GM23248 (cell line): ENCODE measurements around the gene SPATA6. TPM values are rescaled to one million over a fixed set of nuclear protein-coding genes. Genes with fewer than 3 reads are reported as not detected.
"Not testable (repeated sequence)": the region's sequence is repeated elsewhere in the genome, so short reads cannot be mapped to it uniquely, and the experiment has no call there.

ENCODE experiments used
- DNase-seq: peaks from one replicate; pipeline ENCODE4 v3.0.0-alpha.2; 2015
- H2AFZ ChIP-seq: fragments of 200-600 bp; sonication (generic); 2 replicates; pipeline ENCODE4 v1.6.1; 2016; ENCODE audit warnings: antibody characterized with exemption
- H3F3A ChIP-seq: fragments of 200-600 bp; sonication (generic); 2 replicates; pipeline ENCODE4 v1.6.1; 2016; ENCODE audit warnings: mild to moderate bottlenecking, antibody characterized with exemption, mixed run types; ENCODE audit not compliant: insufficient read depth
- H3K27ac ChIP-seq: fragments of 200-600 bp; sonication (generic); 2 replicates; pipeline ENCODE4 v1.5.1; 2016; ENCODE audit warnings: mild to moderate bottlenecking
- H3K27me3 ChIP-seq: fragments of 200-600 bp; sonication (generic); replicated peaks from 2 replicates; pipeline ENCODE4 v1.6.1; 2016; ENCODE audit warnings: mild to moderate bottlenecking; ENCODE audit not compliant: insufficient read depth
- H3K36me3 ChIP-seq: fragments of 200-600 bp; sonication (generic); 2 replicates; pipeline ENCODE4 v1.6.1; 2016; ENCODE audit warnings: low read depth, mild to moderate bottlenecking
- H3K4me1 ChIP-seq: fragments of 200-600 bp; sonication (generic); 2 replicates; pipeline ENCODE4 v1.6.1; 2016; ENCODE audit warnings: mild to moderate bottlenecking; ENCODE audit not compliant: insufficient read depth
- H3K4me2 ChIP-seq: fragments of 200-600 bp; sonication (generic); one replicate; pipeline ENCODE4 v1.6.1; 2016; ENCODE audit warnings: mild to moderate bottlenecking; ENCODE audit not compliant: unreplicated experiment
- H3K4me3 ChIP-seq: fragments of 200-600 bp; sonication (generic); 2 replicates; pipeline ENCODE4 v1.5.1; 2016; ENCODE audit warnings: mild to moderate bottlenecking
- H3K79me2 ChIP-seq: fragments of 200-600 bp; sonication (generic); 2 replicates; pipeline ENCODE4 v1.6.1; 2016; ENCODE audit warnings: mild to moderate bottlenecking; ENCODE audit not compliant: insufficient read depth
- H3K9ac ChIP-seq: fragments of 200-600 bp; sonication (generic); 2 replicates; pipeline ENCODE4 v1.6.1; 2016; ENCODE audit warnings: mild to moderate bottlenecking
- H3K9me2 ChIP-seq: fragments of 200-600 bp; sonication (generic); 2 replicates; pipeline ENCODE4 v1.6.1; 2016; ENCODE audit warnings: mixed run types, mild to moderate bottlenecking, moderate library complexity; ENCODE audit not compliant: insufficient read depth
- H3K9me3 ChIP-seq: fragments of 200-600 bp; sonication (generic); one replicate; pipeline ENCODE4 v1.6.1; 2017; ENCODE audit warnings: low read depth
- H4K20me1 ChIP-seq: fragments of 200-600 bp; sonication (generic); 2 replicates; pipeline ENCODE4 v1.6.0; 2016; ENCODE audit not compliant: insufficient read depth
- EZH2 ChIP-seq: fragments of 200-600 bp; sonication (generic); IDR thresholded peaks from 2 replicates; pipeline ENCODE4 v1.6.1; 2018; ENCODE audit warnings: antibody characterized with exemption, mild to moderate bottlenecking; ENCODE audit not compliant: insufficient read depth, poor library complexity, severe bottlenecking
- EZH2phosphoT487 ChIP-seq: fragments of 200-600 bp; sonication (generic); IDR thresholded peaks from 2 replicates; pipeline ENCODE4 v1.6.1; 2018; ENCODE audit warnings: antibody characterized with exemption, moderate library complexity, mild to moderate bottlenecking, low read depth; ENCODE audit not compliant: insufficient read depth
- WGBS, 2 experiments: methylation state at CpG; one replicate each; pipeline ENCODE4 v1.1.6; 2015 to 2017; ENCODE audit warnings: low lambda C conversion rate in 2 of 2, low coverage in 1 of 2; ENCODE audit errors: missing lambda C conversion rate in 2 of 2; 5-methylcytosine and 5-hydroxymethylcytosine counted together
- in situ Hi-C: fragments of 300-500 bp; cut with MboI; formaldehyde crosslinking; loops from 2 replicates; pipeline ENCODE4 v1.15.0; 2020
- polyA plus RNA-seq: library from polyadenylated mRNA; unstranded; fragments of >200 nt; fragmentation: Nextera tagmentation; extraction: Ambion mirVana; gene quantifications from 2 replicates; pipeline ENCODE4 v1.2.1, GENCODE V29; 2016
- total RNA-seq: library from RNA; depleted of rRNA; stranded (reverse); fragments of >200 nt; shearing (Covaris generic); gene quantifications from 2 replicates; pipeline ENCODE4 v1.2.3, GENCODE V29; 2014

The SPATA6 gene
- total and polyA plus RNA-seq, 2 experiments from 2014 or later = 1.4 to 5.1 TPM

DNA sequence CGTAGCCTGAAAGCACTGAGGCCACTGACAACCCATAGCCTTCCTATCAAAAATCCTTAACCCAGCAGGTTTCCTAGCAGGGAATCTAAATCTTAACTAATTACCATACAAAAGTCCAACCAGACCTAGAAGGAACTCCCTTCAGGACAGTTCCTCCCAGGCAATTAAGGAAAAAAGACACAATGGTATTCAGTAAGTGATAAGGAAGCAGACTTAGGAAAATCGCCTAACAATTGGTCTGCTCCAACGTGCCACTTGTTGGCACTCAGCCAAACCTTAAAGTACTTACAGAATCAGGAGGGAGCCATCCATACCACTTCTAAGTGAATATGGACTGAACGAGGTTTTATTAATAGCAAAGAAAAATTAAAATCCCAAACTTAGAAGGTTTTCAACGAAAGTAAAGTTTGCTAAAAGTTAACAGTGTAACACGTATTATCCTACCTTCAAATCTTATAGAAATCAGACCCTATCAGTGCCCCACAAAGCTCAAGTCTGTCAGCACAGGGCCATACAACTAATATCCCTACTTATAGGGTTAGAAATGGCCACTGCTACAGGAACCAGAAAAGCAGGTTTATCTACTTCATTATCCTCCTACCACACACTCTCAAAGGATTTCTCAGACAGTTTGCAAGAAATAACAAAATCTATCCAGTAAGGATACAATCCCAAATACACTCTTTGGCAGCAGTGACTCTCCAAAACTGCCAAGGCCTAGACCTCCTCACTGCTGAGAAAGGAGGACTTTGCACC is 29.0 kb downstream of the SPATA6 start:
- no peaks in the 10 kb centered on the region for H3F3A ChIP-seq
- no peaks in the 10 kb centered on the region for H3K79me2 ChIP-seq
- in situ Hi-C loops = no loop called here
- TF ChIP-seq EZH2 (no peak), EZH2phosphoT487 (no peak)
- no peaks in the 10 kb centered on the region for H3K9me3 ChIP-seq
- no peaks in the 10 kb centered on the region for H3K4me1 ChIP-seq
- H4K20me1 ChIP-seq = no peaks in the 10 kb centered on the region
- no peak for DNase-seq
- no peaks in the 10 kb centered on the region for H3K9me2 ChIP-seq
- H3K9ac ChIP-seq = no peak overlapping the region
- no peaks in the 10 kb centered on the region for H3K36me3 ChIP-seq
- H3K27ac ChIP-seq = no peak overlapping the region
- H2AFZ ChIP-seq = no peak overlapping the region
- no peaks in the 10 kb centered on the region for H3K27me3 ChIP-seq
- no peak overlapping the region for H3K4me3 ChIP-seq
- H3K4me2 ChIP-seq = no peak overlapping the region
- WGBS, 2 experiments = 88 to 93% methylated on average over 6 of the region's 6 CpGs

DNA sequence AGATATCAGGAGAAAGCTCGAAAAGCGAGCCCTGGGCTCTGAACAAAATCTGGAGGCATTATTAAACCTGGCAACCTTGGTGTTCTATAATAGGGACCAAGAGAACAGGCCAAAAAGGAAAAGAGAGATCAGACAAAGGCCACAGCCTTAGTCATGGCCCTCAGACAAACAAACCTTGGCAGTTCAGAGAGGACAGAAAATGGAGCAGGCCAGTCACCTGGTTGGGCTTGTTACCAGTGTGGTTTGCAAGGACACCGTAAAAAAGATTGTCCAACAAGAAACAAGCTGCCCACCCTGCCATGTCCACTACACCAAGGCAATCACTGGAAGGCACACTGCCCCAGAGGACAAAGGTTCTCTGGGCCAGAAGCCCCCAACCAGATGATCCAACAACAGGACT is 31.2 kb downstream of the SPATA6 start:
- H3K9me2 ChIP-seq, H3F3A ChIP-seq, H2AFZ ChIP-seq, H3K36me3 ChIP-seq, H3K4me3 ChIP-seq, in situ Hi-C loops, H3K79me2 ChIP-seq, DNase-seq, H3K9ac ChIP-seq, H3K27me3 ChIP-seq, H3K9me3 ChIP-seq, H3K4me2 ChIP-seq, H3K27ac ChIP-seq, H4K20me1 ChIP-seq, H3K4me1 ChIP-seq: not testable (repeated sequence)
- 83 to 89% methylated on average over 3 of the region's 3 CpGs for WGBS, 2 experiments

DNA sequence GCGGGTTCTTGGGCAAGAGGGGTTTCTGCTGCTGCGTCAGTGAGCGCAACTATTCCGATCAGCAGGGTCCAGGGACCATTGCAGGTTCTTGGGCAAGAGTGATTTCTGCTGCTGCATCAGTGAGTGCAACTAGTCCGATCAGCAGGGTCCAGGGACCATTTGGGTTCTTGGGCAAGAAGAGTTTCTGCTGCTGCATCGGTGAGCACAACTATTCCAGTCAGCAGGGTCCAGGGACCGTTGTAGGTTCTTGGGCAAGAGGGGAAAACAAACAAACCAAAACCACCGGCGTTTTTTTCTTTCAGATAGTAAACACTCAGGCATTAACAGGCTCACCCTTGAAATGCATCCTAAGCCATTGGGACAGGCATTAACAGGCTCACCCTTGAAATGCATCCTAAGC is 32.6 kb downstream of the SPATA6 start:
- no peak for TF ChIP-seq EZH2
- no peak for TF ChIP-seq EZH2phosphoT487
- Histone ChIP-seq H3K4me1 (no peaks in the 10 kb centered on the region), H3F3A (no peaks in the 10 kb centered on the region), H2AFZ (no peak overlapping the region), H3K36me3 (no peaks in the 10 kb centered on the region), H3K9ac (no peak overlapping the region), H3K79me2 (no peaks in the 10 kb centered on the region), H3K27me3 (no peaks in the 10 kb centered on the region), H3K9me2 (no peaks in the 10 kb centered on the region), H3K9me3 (no peaks in the 10 kb centered on the region), H3K4me2 (no peak overlapping the region), H3K4me3 (no peak overlapping the region), H4K20me1 (no peaks in the 10 kb centered on the region), H3K27ac (no peak overlapping the region)
- no peak for DNase-seq
- in situ Hi-C loops = no loop called here
- 89 to 98% methylated on average over 9 of the region's 9 CpGs for WGBS, 2 experiments

DNA sequence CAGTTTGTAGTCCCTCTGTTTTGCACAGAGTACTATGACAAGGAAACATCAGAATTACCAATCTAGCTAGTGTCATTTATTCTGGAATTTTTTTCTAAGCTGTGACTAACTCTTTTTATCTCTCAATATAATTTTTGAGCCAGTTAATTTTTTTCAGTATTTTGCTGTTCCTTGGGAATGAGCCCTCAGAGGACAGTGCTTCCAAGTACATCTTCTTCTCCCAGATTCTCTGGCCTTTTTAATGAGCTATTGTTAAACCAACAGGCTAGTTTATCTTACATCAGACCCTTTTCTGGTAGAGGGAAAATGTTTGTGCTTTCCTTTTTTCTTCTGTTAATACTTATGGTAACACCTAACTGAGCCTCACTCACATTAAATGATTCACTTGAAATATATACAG is 34.6 kb downstream of the SPATA6 start:
- H3K9ac ChIP-seq, H3K9me2 ChIP-seq, H3K4me3 ChIP-seq, H3K79me2 ChIP-seq, H2AFZ ChIP-seq, H3K4me2 ChIP-seq, H3K27ac ChIP-seq, H4K20me1 ChIP-seq, H3K4me1 ChIP-seq, DNase-seq, H3K27me3 ChIP-seq, H3F3A ChIP-seq, H3K9me3 ChIP-seq, in situ Hi-C loops, H3K36me3 ChIP-seq: not testable (repeated sequence)

DNA sequence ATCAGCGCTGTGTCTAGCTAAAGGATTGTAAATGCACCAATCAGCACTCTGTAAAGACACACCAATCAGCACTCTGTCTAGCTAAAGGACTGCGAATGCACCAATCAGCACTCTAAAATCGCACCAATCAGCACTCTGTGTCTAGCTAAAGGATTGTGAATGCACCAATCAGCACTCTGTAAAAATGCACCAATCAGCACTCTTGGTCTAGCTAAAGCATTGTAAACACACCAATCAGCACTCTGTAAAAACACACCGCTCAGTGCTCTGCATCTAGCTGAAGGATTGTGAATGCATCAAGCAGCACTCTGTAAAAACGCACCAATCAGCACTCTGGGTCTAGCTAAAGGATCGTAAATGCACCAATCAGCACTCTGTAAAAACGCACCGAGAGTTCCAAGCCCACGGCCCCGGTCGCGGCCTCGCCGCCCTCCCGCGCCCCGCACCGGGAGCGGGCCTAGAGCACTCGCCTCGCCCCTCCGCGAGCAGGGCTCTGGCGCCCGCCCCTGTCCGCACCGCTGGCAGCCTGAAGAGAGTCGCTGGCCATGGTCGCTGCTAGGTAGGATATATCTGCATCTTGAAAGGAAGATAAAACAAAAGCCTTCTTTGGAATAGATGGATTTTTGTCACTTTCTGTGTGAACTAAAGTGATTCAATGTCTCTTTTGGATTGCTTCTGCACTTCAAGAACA is 36.5 kb downstream of the SPATA6 start:
- H3K27ac ChIP-seq, H3K4me1 ChIP-seq, H3K9ac ChIP-seq, H2AFZ ChIP-seq, H3K4me2 ChIP-seq, H3K36me3 ChIP-seq, in situ Hi-C loops, H3K79me2 ChIP-seq, H3K27me3 ChIP-seq, H3K9me3 ChIP-seq, DNase-seq, H3F3A ChIP-seq, H4K20me1 ChIP-seq, H3K9me2 ChIP-seq, H3K4me3 ChIP-seq: not testable (repeated sequence)
- WGBS, 2 experiments = 95 to 96% methylated on average over 28 to 29 of the region's 29 CpGs
